Neuron (in vitro differentiated cells): ENCODE data around the gene NAALADL2.

Experiments
- H2AFZ ChIP-seq: one replicate; pipeline ENCODE4 v1.6.1; 2013; ENCODE audit warnings: low read depth, mild to moderate bottlenecking, inconsistent platforms, low read length, moderate library complexity
- H3K27me3 ChIP-seq: one replicate; pipeline ENCODE4 v1.6.1; 2013; ENCODE audit warnings: low read length; ENCODE audit not compliant: insufficient read depth
- H3K36me3 ChIP-seq: one replicate; pipeline ENCODE4 v1.6.1; 2013; ENCODE audit warnings: low read length; ENCODE audit not compliant: insufficient read depth
- H3K4me1 ChIP-seq: one replicate; pipeline ENCODE4 v1.6.1; 2013; ENCODE audit warnings: low read length; ENCODE audit not compliant: insufficient read depth
- H3K4me3 ChIP-seq: 2 replicates; pipeline ENCODE4 v1.5.1; 2013; ENCODE audit warnings: mild to moderate bottlenecking, low read length, moderate library complexity
- H3K9me3 ChIP-seq: one replicate; pipeline ENCODE4 v1.6.1; 2013; ENCODE audit warnings: low read length

Gene NAALADL2

DNA sequence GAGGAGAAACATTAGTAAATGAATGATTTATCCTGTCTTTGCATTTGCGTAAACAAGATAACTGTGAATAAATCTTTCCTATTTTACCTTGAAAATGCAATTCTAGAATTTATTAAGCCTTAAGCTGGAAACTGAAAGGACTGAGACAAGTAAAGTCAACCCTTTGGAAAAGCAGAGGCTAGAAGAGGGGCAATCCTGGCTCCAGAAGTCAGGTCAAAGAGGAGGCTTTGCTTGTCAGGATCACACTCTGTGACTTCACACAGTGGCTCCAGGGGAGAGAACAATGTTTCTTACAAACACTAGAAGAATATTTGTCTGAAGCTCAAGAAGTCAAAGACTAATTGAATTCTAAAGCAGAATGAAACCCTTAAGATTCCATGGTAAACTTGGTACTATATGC lies 530.4 kb downstream of the NAALADL2 start:
- no peak overlapping the region for H2AFZ ChIP-seq
- no peaks in the 10 kb centered on the region for H3K36me3 ChIP-seq
- H3K9me3 ChIP-seq, result no peaks in the 10 kb centered on the region
- no peak overlapping the region for H3K4me3 ChIP-seq
- no peaks in the 10 kb centered on the region for H3K27me3 ChIP-seq
- peaks cover 5% of the 10 kb centered on the region for H3K4me1 ChIP-seq

GRCh38 chr3:175391601-175392000 lies 532.5 kb downstream of the NAALADL2 start:
- Histone ChIP-seq H3K36me3 (no peaks in the 10 kb centered on the region), H3K4me3 (no peak overlapping the region), H2AFZ (no peak overlapping the region), H3K27me3 (no peaks in the 10 kb centered on the region), H3K9me3 (no peaks in the 10 kb centered on the region), H3K4me1 (peaks cover 10% of the 10 kb centered on the region)

GRCh38 chr3:175392653-175393052 lies 533.5 kb downstream of the NAALADL2 start:
- Histone ChIP-seq H3K27me3 (no peaks in the 10 kb centered on the region), H2AFZ (no peak overlapping the region), H3K9me3 (no peaks in the 10 kb centered on the region), H3K4me1 (peaks cover 10% of the 10 kb centered on the region), H3K36me3 (no peaks in the 10 kb centered on the region), H3K4me3 (no peak overlapping the region)

GRCh38 chr3:175397372-175397771 lies 538.2 kb downstream of the NAALADL2 start:
- Histone ChIP-seq H3K9me3 (no peaks in the 10 kb centered on the region), H3K36me3 (no peaks in the 10 kb centered on the region), H3K4me1 (peaks cover 11% of the 10 kb centered on the region), H3K4me3 (no peak overlapping the region), H3K27me3 (no peaks in the 10 kb centered on the region), H2AFZ (no peak overlapping the region)

DNA sequence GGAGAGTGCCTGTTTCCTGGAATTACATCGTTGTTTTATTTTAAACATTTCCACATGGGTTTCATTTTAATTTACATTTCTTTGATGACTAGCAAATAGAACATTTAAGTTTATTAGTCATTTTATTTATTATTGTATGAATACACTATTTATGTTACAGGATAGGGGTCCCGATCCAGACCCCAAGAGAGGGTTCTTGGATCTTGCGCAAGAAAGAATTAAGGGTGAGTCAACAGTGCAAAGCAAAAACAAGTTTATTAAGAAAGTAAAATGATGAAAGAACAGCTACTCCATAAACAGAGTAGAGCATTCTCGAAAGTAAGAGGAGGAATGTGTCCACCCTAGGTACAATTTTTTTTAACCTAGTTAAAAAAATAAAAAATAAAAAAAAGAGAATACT lies 539.5 kb downstream of the NAALADL2 start:
- H2AFZ ChIP-seq, result no peak overlapping the region
- peaks cover 11% of the 10 kb centered on the region for H3K4me1 ChIP-seq
- no peaks in the 10 kb centered on the region for H3K27me3 ChIP-seq
- H3K4me3 ChIP-seq, result no peak overlapping the region
- no peaks in the 10 kb centered on the region for H3K36me3 ChIP-seq
- no peaks in the 10 kb centered on the region for H3K9me3 ChIP-seq

GRCh38 chr3:175399156-175399840 lies 540.2 kb downstream of the NAALADL2 start:
- H3K36me3 ChIP-seq, result no peaks in the 10 kb centered on the region
- no peak overlapping the region for H3K4me3 ChIP-seq
- peaks cover 11% of the 10 kb centered on the region for H3K4me1 ChIP-seq
- no peak overlapping the region for H2AFZ ChIP-seq
- no peaks in the 10 kb centered on the region for H3K9me3 ChIP-seq
- no peaks in the 10 kb centered on the region for H3K27me3 ChIP-seq

DNA sequence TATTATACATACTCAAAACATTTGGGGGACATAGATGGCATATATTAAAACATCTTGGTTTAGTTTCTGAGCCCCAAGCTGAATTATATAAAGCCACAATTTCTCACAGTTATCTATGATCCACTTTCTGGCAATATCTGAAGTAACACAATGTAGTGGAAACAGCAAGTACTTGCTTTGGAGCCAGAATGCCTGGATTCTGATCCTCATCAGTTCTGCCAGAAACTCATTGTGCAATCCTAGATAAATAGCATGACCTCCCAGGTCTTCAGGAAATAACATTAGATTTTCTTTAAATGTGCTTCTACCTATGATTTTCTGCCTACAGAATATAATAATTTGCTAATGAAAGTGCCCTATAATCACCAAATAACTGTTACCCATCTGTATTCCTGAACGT lies 544.9 kb downstream of the NAALADL2 start:
- Histone ChIP-seq H3K36me3 (no peaks in the 10 kb centered on the region), H3K4me1 (no peaks in the 10 kb centered on the region), H2AFZ (no peak overlapping the region), H3K27me3 (no peaks in the 10 kb centered on the region), H3K9me3 (no peaks in the 10 kb centered on the region), H3K4me3 (no peak overlapping the region)

- Histone ChIP-seq H3K36me3 (no peaks in the 10 kb centered on the region), H3K9me3 (no peaks in the 10 kb centered on the region), H3K4me1 (no peaks in the 10 kb centered on the region), H2AFZ (no peak overlapping the region), H3K27me3 (no peaks in the 10 kb centered on the region), H3K4me3 (no peak overlapping the region)
Observed at GRCh38 chr3:175404621-175405020, 545.5 kb downstream of the NAALADL2 start.

- Histone ChIP-seq H3K4me1 (no peaks in the 10 kb centered on the region), H3K4me3 (no peak overlapping the region), H3K9me3 (no peaks in the 10 kb centered on the region), H2AFZ (no peak overlapping the region), H3K36me3 (no peaks in the 10 kb centered on the region), H3K27me3 (no peaks in the 10 kb centered on the region)
Observed at GRCh38 chr3:175410251-175410650, 551.1 kb downstream of the NAALADL2 start.

DNA sequence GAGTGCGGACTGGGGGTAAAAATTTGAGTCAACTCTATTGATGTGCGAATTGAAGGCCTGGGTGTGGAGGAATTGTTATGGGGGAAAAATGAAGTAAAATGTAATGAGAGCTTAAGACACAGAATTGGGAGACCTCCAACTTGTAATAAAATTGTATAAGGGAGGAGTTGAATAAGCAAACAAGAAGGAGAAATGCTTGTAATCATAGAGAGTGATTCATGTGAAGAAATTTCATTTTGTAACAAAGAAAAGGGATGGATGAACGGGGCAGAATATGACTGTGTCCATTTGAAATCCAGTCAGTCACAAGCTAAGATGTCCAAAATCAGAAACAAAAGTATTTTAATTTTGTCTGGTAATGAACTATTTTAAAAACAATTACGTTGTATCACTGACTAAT lies 552.3 kb downstream of the NAALADL2 start:
- no peaks in the 10 kb centered on the region for H3K36me3 ChIP-seq
- H3K4me3 ChIP-seq, result no peak overlapping the region
- no peaks in the 10 kb centered on the region for H3K27me3 ChIP-seq
- no peaks in the 10 kb centered on the region for H3K4me1 ChIP-seq
- no peak overlapping the region for H2AFZ ChIP-seq
- H3K9me3 ChIP-seq, result no peaks in the 10 kb centered on the region

- Histone ChIP-seq H3K4me1 (no peaks in the 10 kb centered on the region), H3K36me3 (no peaks in the 10 kb centered on the region), H2AFZ (no peak overlapping the region), H3K27me3 (no peaks in the 10 kb centered on the region), H3K9me3 (no peaks in the 10 kb centered on the region), H3K4me3 (no peak overlapping the region)
Observed at GRCh38 chr3:175411946-175412345, 552.8 kb downstream of the NAALADL2 start.

GRCh38 chr3:175413926-175414325 lies 554.8 kb downstream of the NAALADL2 start:
- Histone ChIP-seq H3K27me3 (no peaks in the 10 kb centered on the region), H3K9me3 (no peaks in the 10 kb centered on the region), H3K36me3 (no peaks in the 10 kb centered on the region), H3K4me1 (no peaks in the 10 kb centered on the region), H2AFZ (no peak overlapping the region), H3K4me3 (no peak overlapping the region)

DNA sequence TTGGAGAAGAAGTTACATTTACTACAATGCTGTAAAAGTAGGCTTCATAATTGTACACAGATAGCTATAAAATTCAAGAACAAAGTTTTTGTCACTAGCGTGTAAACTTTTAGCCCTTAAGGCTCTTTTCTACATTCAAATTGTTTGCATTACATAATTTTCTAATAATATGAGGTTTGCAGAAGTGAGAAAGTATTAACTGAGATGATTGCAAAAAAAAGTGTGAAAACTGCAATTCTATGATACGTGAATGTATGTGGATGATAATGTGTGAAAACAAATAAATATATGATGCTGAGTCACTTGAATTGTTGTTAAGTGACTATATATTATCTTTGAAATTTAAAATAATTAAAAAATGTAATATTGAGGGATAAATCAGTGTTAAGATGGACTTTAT lies 557.5 kb downstream of the NAALADL2 start:
- H3K4me3 ChIP-seq, result no peak overlapping the region
- H3K27me3 ChIP-seq, result no peaks in the 10 kb centered on the region
- H2AFZ ChIP-seq, result no peak overlapping the region
- no peaks in the 10 kb centered on the region for H3K4me1 ChIP-seq
- no peaks in the 10 kb centered on the region for H3K9me3 ChIP-seq
- H3K36me3 ChIP-seq, result no peaks in the 10 kb centered on the region

GRCh38 chr3:175417426-175417825 lies 558.3 kb downstream of the NAALADL2 start:
- H3K36me3 ChIP-seq, result no peaks in the 10 kb centered on the region
- no peaks in the 10 kb centered on the region for H3K9me3 ChIP-seq
- H3K4me3 ChIP-seq, result no peak overlapping the region
- no peak overlapping the region for H2AFZ ChIP-seq
- H3K4me1 ChIP-seq, result no peaks in the 10 kb centered on the region
- no peaks in the 10 kb centered on the region for H3K27me3 ChIP-seq
